Measurements from ENCODE around the gene GPR55.

The GPR55 gene

DNA sequence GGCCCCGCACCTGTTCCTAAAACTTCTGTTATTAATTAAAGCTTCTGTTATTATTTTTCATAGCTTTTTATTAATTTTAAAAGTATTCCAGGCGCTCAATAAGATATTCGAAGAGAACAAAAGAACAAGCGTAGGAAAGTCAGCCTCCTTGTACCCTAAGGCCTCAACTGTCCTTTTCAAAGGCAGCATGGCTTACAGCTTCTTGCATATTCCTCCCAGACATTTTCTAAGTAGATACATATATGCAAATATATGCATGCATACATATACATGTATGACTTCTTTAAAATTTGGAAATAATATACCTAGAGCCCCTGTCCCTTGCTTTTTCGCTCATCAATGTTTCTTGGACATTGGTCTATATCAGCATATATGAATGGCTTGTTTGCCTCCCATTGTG is 12.3 kb downstream of the GPR55 start:
- TF ChIP-seq TSHZ1 (tag by site-specific recombination; IDR thresholded peaks at IDR 0.05; ENCODE audit: borderline replicate concordance) (no peak), ZNF266 (tag by site-specific recombination; IDR thresholded peaks at IDR 0.05; ENCODE audit: low read depth) (no peak), ZNF600 (tag by site-specific recombination; IDR thresholded peaks at IDR 0.05) (no peak), ZNF121 (tag by site-specific recombination; IDR thresholded peaks at IDR 0.05) (no peak), SP3 (tag by site-specific recombination; IDR thresholded peaks at IDR 0.05) (no peak), ZNF548 (tag by site-specific recombination; IDR thresholded peaks at IDR 0.05) (no peak)
- CTCF ChIA-PET = interaction anchor here (0.6 to 2.6 kb wide), 13 partner anchors 8 to 329 kb away, joined by 3 to 16 read pairs (median 4); partner anchors contain the start of gene GPR55
- Histone ChIP-seq H3K9me3 (ENCODE audit: control insufficient read depth, insufficient read depth, low read depth, low read length) (no peaks in the 10 kb centered on the region), H3K36me3 (ENCODE audit: control insufficient read depth in 2 of 2, insufficient read depth in 1 of 2, low read length in 2 of 2) (no peaks in the 10 kb centered on the region), H3K4me1 (ENCODE audit: control insufficient read depth, insufficient read depth, low read length) (no peaks in the 10 kb centered on the region), H3K27ac (ENCODE audit: extremely low read depth, low read depth, low read length) (no peak overlapping the region), H3K4me3 (ENCODE audit: low read depth, low read length) (no peak overlapping the region)
- POLR2A ChIA-PET = no interaction called here

DNA sequence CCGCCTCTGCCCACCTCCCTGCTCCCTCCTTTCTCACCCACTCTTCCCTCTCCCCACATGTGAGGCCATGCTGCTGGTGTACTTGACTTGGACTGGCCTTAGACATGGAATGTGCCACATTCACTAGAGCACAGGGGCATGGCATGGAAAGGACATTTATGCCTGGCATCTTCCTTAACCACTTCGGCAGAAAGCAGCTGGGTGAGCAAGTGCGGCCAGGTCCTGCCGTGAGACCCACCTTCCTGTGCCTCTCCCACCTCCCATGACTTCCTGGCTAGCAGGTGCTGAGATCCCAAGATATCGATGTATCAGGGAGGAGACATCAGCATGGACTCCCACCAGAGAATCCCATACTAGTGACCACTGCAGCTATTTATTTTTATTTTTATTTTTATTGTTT is 13.0 kb downstream of the GPR55 start:
- ChIA-PET POLR2A (no interaction called here), CTCF (interaction anchor here (0.6 to 2.6 kb wide), 10 partner anchors 10 to 98 kb away, joined by 3 to 16 read pairs (median 4); partner anchors contain the start of gene GPR55)
- Histone ChIP-seq H3K4me1 (ENCODE audit: control insufficient read depth, insufficient read depth, low read length) (no peaks in the 10 kb centered on the region), H3K36me3 (ENCODE audit: control insufficient read depth in 2 of 2, insufficient read depth in 1 of 2, low read length in 2 of 2) (no peaks in the 10 kb centered on the region), H3K4me3 (ENCODE audit: low read depth, low read length) (no peak overlapping the region), H3K9me3 (ENCODE audit: control insufficient read depth, insufficient read depth, low read depth, low read length) (no peaks in the 10 kb centered on the region), H3K27ac (ENCODE audit: extremely low read depth, low read depth, low read length) (no peak overlapping the region)
- TF ChIP-seq ZNF221 (tag by site-specific recombination; IDR thresholded peaks at IDR 0.05; ENCODE audit: borderline replicate concordance) (no peak), ZNF169 (tag by site-specific recombination; IDR thresholded peaks at IDR 0.05) (no peak), ZBTB49 (tag by site-specific recombination; IDR thresholded peaks at IDR 0.05; ENCODE audit: low read depth) (no peak), ZNF777 (tag by site-specific recombination; IDR thresholded peaks at IDR 0.05; ENCODE audit: borderline replicate concordance) (no peak), ZNF175 (tag by site-specific recombination; IDR thresholded peaks at IDR 0.05) (no peak), ZNF121 (tag by site-specific recombination; IDR thresholded peaks at IDR 0.05) (no peak), ZNF449 (tag by site-specific recombination; IDR thresholded peaks at IDR 0.05) (no peak), ZNF658 (tag by site-specific recombination; IDR thresholded peaks at IDR 0.05) (no peak), ZNF211 (tag by site-specific recombination; IDR thresholded peaks at IDR 0.05; ENCODE audit: low read depth) (no peak), ZNF266 (tag by site-specific recombination; IDR thresholded peaks at IDR 0.05; ENCODE audit: low read depth) (no peak), KLF9 (tag by site-specific recombination; IDR thresholded peaks at IDR 0.05; ENCODE audit: low read depth) (no peak), HOXD13 (CRISPR knock-in tag; IDR thresholded peaks at IDR 0.05; ENCODE audit: borderline replicate concordance) (no peak), GLI4 (tag by site-specific recombination; IDR thresholded peaks at IDR 0.05) (no peak), ZNF561 (tag by site-specific recombination; IDR thresholded peaks at IDR 0.05; ENCODE audit: borderline replicate concordance) (no peak)
- TF ChIP-seq, protein P1, sequence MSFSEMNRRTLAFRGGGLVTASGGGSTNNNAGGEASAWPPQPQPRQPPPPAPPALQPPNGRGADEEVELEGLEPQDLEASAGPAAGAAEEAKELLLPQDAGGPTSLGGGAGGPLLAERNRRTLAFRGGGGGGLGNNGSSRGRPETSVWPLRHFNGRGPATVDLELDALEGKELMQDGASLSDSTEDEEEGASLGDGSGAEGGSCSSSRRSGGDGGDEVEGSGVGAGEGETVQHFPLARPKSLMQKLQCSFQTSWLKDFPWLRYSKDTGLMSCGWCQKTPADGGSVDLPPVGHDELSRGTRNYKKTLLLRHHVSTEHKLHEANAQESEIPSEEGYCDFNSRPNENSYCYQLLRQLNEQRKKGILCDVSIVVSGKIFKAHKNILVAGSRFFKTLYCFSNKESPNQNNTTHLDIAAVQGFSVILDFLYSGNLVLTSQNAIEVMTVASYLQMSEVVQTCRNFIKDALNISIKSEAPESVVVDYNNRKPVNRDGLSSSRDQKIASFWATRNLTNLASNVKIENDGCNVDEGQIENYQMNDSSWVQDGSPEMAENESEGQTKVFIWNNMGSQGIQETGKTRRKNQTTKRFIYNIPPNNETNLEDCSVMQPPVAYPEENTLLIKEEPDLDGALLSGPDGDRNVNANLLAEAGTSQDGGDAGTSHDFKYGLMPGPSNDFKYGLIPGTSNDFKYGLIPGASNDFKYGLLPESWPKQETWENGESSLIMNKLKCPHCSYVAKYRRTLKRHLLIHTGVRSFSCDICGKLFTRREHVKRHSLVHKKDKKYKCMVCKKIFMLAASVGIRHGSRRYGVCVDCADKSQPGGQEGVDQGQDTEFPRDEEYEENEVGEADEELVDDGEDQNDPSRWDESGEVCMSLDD (tag by site-specific recombination; IDR thresholded peaks at IDR 0.05) = no peak
